Measurements from ENCODE around the gene LRIT2. TPM values are rescaled to one million over a fixed set of nuclear protein-coding genes. Genes with fewer than 3 reads are reported as not detected.
"Not testable (repeated sequence)": the region's sequence is repeated elsewhere in the genome, so short reads cannot be mapped to it uniquely, and the experiment has no call there.

LRIT2 gene
- total RNA-seq, 1 experiment from 2014 or later = not detected

DNA sequence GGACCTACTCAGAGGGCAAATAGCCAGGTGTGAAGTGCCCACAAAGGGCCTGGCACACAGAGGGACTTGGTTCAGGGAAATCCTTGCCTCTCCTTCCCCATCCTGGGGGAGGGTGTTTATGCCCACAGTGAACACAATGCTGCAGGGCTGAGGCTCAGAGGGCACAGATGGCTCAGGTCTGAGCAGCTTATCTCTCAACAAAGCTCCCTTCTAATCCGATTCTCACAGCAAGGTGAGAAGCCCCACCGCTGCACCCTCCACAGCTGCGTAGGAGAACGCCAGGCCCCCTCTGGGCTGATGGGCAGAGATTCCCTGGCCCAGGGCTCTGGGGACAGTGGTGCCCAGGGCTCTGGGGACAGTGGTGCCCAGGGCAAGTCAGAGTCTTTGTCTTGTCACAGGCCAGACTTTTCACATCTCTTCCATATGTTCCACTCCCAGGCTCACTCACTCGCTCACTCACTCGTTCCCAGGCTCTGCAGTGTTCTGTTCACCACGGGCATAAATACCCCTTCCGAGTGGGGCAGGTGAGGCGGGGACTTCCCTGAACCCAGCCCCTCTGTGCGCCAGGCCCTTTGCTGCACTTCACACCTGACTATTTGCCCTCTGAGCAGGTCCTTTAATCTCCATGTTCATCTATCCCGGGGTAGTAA is 39.7 kb downstream of the LRIT2 start:
- DNase-seq (ENCODE audit: low spot score) = no peak
- POLR2A ChIA-PET (ENCODE audit: low non-redundant PET) = no interaction called here
- Histone ChIP-seq H3K27ac (ENCODE audit: low read depth, low read length, poor library complexity, severe bottlenecking) (no peak overlapping the region), H3K4me3 (ENCODE audit: low read depth, low read length, poor library complexity, severe bottlenecking) (no peak overlapping the region), H3K36me3 (ENCODE audit: insufficient read depth, low read length, poor library complexity, severe bottlenecking) (no peaks in the 10 kb centered on the region), H3K4me1 (ENCODE audit: insufficient read depth, low read length, poor library complexity, severe bottlenecking) (no peaks in the 10 kb centered on the region), H3K9me3 (ENCODE audit: low read depth, low read length, poor library complexity, severe bottlenecking) (no peaks in the 10 kb centered on the region), H3K27me3 (replicated peaks; ENCODE audit: insufficient read depth, low read depth, low read length, poor library complexity) (peaks cover 3% of the 10 kb centered on the region)
- CTCF ChIA-PET = no interaction called here
- intact Hi-C loops (cut with micrococcal nuclease; ENCODE audit: unreplicated experiment) = no loop called here
- TF ChIP-seq, protein P1, sequence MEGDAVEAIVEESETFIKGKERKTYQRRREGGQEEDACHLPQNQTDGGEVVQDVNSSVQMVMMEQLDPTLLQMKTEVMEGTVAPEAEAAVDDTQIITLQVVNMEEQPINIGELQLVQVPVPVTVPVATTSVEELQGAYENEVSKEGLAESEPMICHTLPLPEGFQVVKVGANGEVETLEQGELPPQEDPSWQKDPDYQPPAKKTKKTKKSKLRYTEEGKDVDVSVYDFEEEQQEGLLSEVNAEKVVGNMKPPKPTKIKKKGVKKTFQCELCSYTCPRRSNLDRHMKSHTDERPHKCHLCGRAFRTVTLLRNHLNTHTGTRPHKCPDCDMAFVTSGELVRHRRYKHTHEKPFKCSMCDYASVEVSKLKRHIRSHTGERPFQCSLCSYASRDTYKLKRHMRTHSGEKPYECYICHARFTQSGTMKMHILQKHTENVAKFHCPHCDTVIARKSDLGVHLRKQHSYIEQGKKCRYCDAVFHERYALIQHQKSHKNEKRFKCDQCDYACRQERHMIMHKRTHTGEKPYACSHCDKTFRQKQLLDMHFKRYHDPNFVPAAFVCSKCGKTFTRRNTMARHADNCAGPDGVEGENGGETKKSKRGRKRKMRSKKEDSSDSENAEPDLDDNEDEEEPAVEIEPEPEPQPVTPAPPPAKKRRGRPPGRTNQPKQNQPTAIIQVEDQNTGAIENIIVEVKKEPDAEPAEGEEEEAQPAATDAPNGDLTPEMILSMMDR (conservative IDR thresholded peaks at IDR 0.05; ENCODE audit: low read depth, low read length) = no peak
- no peak for TF ChIP-seq EZH2 (IDR thresholded peaks at IDR 0.05; ENCODE audit: borderline replicate concordance, low read depth, low read length, poor library complexity, severe bottlenecking)
- BruUV-seq (replicated peaks) = no TSS peak

DNA sequence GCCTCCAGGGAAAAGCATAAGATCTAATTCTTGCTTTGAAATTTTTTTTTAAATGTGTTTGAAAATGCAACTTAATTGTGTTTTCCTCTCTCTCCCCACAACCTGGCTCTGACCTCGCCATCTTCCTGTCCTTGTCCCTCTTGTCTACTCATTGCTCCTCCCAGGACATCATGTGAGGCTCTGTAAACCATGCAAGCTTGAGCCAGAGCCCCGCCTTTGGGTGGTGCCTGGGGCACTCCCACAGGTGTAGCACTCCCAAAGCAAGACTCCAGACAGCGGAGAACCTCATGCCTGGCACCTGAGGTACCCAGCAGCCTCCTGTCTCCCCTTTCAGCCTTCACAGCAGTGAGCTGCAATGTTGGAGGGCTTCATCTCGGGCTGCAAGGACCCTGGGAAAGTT is 40.8 kb downstream of the LRIT2 start:
- no peak overlapping the region for H3K27ac ChIP-seq (ENCODE audit: low read depth, low read length, poor library complexity, severe bottlenecking)
- no peak for DNase-seq (ENCODE audit: low spot score)
- ChIA-PET CTCF (no interaction called here), POLR2A (ENCODE audit: low non-redundant PET) (no interaction called here)
- no peak for TF ChIP-seq EZH2 (IDR thresholded peaks at IDR 0.05; ENCODE audit: borderline replicate concordance, low read depth, low read length, poor library complexity, severe bottlenecking)
- TF ChIP-seq, protein P1 (conservative IDR thresholded peaks at IDR 0.05; ENCODE audit: low read depth, low read length) = no peak
- intact Hi-C loops (cut with micrococcal nuclease; ENCODE audit: unreplicated experiment) = no loop called here
- no peaks in the 10 kb centered on the region for H3K9me3 ChIP-seq (ENCODE audit: low read depth, low read length, poor library complexity, severe bottlenecking)
- BruUV-seq (replicated peaks) = no TSS peak
- no peaks in the 10 kb centered on the region for H3K36me3 ChIP-seq (ENCODE audit: insufficient read depth, low read length, poor library complexity, severe bottlenecking)
- H3K27me3 ChIP-seq (replicated peaks; ENCODE audit: insufficient read depth, low read depth, low read length, poor library complexity) = no peaks in the 10 kb centered on the region
- H3K4me1 ChIP-seq (ENCODE audit: insufficient read depth, low read length, poor library complexity, severe bottlenecking) = no peaks in the 10 kb centered on the region
- H3K4me3 ChIP-seq (ENCODE audit: low read depth, low read length, poor library complexity, severe bottlenecking) = no peak overlapping the region

DNA sequence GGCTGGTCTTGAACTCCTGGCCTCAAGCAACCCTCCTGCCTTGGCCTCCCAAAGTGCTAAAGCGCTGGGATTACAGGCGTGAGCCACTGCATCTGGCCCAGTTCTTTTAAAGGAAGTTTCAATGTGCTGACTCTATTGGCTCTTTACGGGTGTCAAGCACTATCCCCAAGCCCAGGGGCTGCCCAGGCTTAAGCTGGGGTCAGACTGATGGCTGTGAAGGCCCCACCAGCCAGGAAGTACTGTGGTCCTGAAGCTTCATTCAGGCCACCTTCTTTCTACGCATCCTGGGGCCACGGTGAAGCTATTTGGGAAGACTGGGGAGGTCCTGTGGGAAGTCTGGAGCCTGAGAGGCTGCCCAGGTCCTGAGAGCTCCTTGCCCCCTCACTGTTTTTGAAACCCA is 43.7 kb downstream of the LRIT2 start:
- TF ChIP-seq, protein P1 (conservative IDR thresholded peaks at IDR 0.05; ENCODE audit: low read depth, low read length) = no peak
- TF ChIP-seq EZH2 (IDR thresholded peaks at IDR 0.05; ENCODE audit: borderline replicate concordance, low read depth, low read length, poor library complexity, severe bottlenecking) = no peak
- no peak overlapping the region for H3K27ac ChIP-seq (ENCODE audit: low read depth, low read length, poor library complexity, severe bottlenecking)
- H3K36me3 ChIP-seq (ENCODE audit: insufficient read depth, low read length, poor library complexity, severe bottlenecking) = no peaks in the 10 kb centered on the region
- ChIA-PET POLR2A (ENCODE audit: low non-redundant PET) (no interaction called here), CTCF (no interaction called here)
- BruUV-seq (replicated peaks) = no TSS peak
- intact Hi-C loops (cut with micrococcal nuclease; ENCODE audit: unreplicated experiment) = no loop called here
- H3K4me1 ChIP-seq (ENCODE audit: insufficient read depth, low read length, poor library complexity, severe bottlenecking) = no peaks in the 10 kb centered on the region
- no peaks in the 10 kb centered on the region for H3K9me3 ChIP-seq (ENCODE audit: low read depth, low read length, poor library complexity, severe bottlenecking)
- H3K27me3 ChIP-seq (replicated peaks; ENCODE audit: insufficient read depth, low read depth, low read length, poor library complexity) = no peaks in the 10 kb centered on the region
- DNase-seq (ENCODE audit: low spot score) = no peak
- H3K4me3 ChIP-seq (ENCODE audit: low read depth, low read length, poor library complexity, severe bottlenecking) = no peak overlapping the region

DNA sequence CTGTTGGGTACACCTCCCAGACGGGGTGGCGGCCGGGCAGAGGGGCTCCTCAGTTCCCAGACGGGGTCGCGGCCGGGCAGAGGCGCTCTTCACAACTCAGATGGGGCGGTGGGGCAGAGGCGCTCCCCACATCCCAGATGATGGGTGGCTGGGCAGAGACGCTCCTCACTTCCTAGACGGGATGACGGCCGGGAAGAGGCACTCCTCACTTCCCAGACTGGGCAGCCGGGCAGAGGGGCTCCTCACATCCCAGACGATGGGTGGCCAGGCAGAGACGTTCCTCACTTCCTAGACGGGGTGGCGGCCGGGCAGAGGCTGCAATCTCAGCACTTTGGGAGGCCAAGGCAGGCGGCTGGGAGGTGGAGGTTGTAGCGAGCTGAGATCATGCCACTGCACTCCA is 45.0 kb downstream of the LRIT2 start:
- CTCF ChIA-PET; H3K9me3 ChIP-seq (ENCODE audit: low read depth, low read length, poor library complexity, severe bottlenecking); H3K4me3 ChIP-seq (ENCODE audit: low read depth, low read length, poor library complexity, severe bottlenecking); H3K27me3 ChIP-seq (replicated peaks; ENCODE audit: insufficient read depth, low read depth, low read length, poor library complexity); POLR2A ChIA-PET (ENCODE audit: low non-redundant PET); BruUV-seq (replicated peaks); H3K27ac ChIP-seq (ENCODE audit: low read depth, low read length, poor library complexity, severe bottlenecking); intact Hi-C loops (cut with micrococcal nuclease; ENCODE audit: unreplicated experiment); H3K4me1 ChIP-seq (ENCODE audit: insufficient read depth, low read length, poor library complexity, severe bottlenecking); H3K36me3 ChIP-seq (ENCODE audit: insufficient read depth, low read length, poor library complexity, severe bottlenecking); DNase-seq (ENCODE audit: low spot score): not testable (repeated sequence)
